GM12878 (cell line): Measurements from ENCODE around the gene RENBP. TPM values are rescaled to one million over a fixed set of nuclear protein-coding genes. Genes with fewer than 3 reads are reported as not detected.

Experiments
- ATAC-seq: fragments of 200-7000 bp; cut with Tn5 transposase; 3 replicates; pipeline ENCODE4 v1.9.1; 2020; ENCODE audit warnings: mild to moderate bottlenecking, moderate library complexity
- BruUV-seq: library from RNA; stranded (reverse); fragments of 400-500 nt; replicated peaks from 2 replicates; lab custom pipeline; 2021; lab: Mats Ljungman, UMichigan
- CTCF ChIA-PET: fragments of 300-600 bp; sonication (Branson Sonifier 250); formaldehyde crosslinking; extraction: SDS; loops from one replicate; lab custom pipeline; 2021; ENCODE audit warnings: inconsistent platforms; lab: Yijun Ruan, JAX
- POLR2A ChIA-PET: fragments of 350-600 bp; formaldehyde crosslinking; extraction: SDS; loops from one replicate; lab custom pipeline; 2021; ENCODE audit warnings: inconsistent platforms; lab: Charles Lee
- RAD21 ChIA-PET: fragments of 300-600 bp; sonication (Branson Sonifier 250); formaldehyde crosslinking; loops from one replicate; lab custom pipeline; 2023; ENCODE audit warnings: antibody characterized with exemption; ENCODE audit not compliant: unreplicated experiment; lab: Charles Lee
- SMC1A ChIA-PET: fragments of 300-600 bp; sonication (Branson Sonifier 250); formaldehyde crosslinking; loops from one replicate; lab custom pipeline; 2023; ENCODE audit not compliant: unreplicated experiment, uncharacterized antibody; lab: Charles Lee
- DNase-seq: peaks from one replicate; pipeline ENCODE4 v3.0.0-alpha.2; 2011; ENCODE audit warnings: low read depth, low spot score
- FAIRE-seq: peaks from 3 replicates; lab custom pipeline; 2011; peaks lifted over from hg19 to GRCh38; lab: Jason Lieb, UNC
- H2AFZ ChIP-seq: 2 replicates; pipeline ENCODE4 v1.6.0; 2011; ENCODE audit warnings: low read depth, low read length, control low read depth; ENCODE audit not compliant: control insufficient read depth
- H3K27ac ChIP-seq: 2 replicates; pipeline ENCODE4 v1.5.1; 2011; ENCODE audit warnings: control low read depth; ENCODE audit not compliant: control insufficient read depth, insufficient read depth
- H3K27me3 ChIP-seq, 2 experiments: replicated peaks in 1 of 2; 2 replicates each; pipeline versions ENCODE4 v1.6.0 to v1.6.1; 2011; ENCODE audit warnings: low read length in 1 of 2; ENCODE audit not compliant: control insufficient read depth in 2 of 2, insufficient read depth in 2 of 2
- H3K36me3 ChIP-seq, 2 experiments: 2 replicates each; pipeline ENCODE4 v1.5.1; 2011; ENCODE audit warnings: low read length in 1 of 2; ENCODE audit not compliant: control insufficient read depth in 2 of 2, insufficient read depth in 2 of 2
- H3K4me1 ChIP-seq: 2 replicates; pipeline ENCODE4 v1.6.1; 2011; ENCODE audit warnings: mild to moderate bottlenecking, low read length, moderate library complexity, mixed read lengths; ENCODE audit not compliant: control insufficient read depth, insufficient read depth
- H3K4me2 ChIP-seq: 2 replicates; pipeline ENCODE4 v1.6.0; 2011; ENCODE audit warnings: control low read depth; ENCODE audit not compliant: control insufficient read depth, insufficient read depth
- H3K4me3 ChIP-seq: fragments of 200-600 bp; sonication (generic); 2 replicates; pipeline ENCODE4 v1.5.1; 2016
- H3K79me2 ChIP-seq: 2 replicates; pipeline ENCODE4 v1.6.0; 2011; ENCODE audit warnings: low read length; ENCODE audit not compliant: control insufficient read depth, insufficient read depth
- H3K9ac ChIP-seq: 2 replicates; pipeline ENCODE4 v1.8.0; 2011; ENCODE audit warnings: low read length, control low read depth, mixed read lengths; ENCODE audit not compliant: control insufficient read depth, insufficient read depth
- H3K9me3 ChIP-seq: replicated peaks from 3 replicates; pipeline ENCODE4 v1.5.1; 2011; ENCODE audit warnings: mild to moderate bottlenecking, low read length; ENCODE audit not compliant: control insufficient read depth, insufficient read depth
- H4K20me1 ChIP-seq: 2 replicates; pipeline ENCODE4 v1.6.0; 2011; ENCODE audit not compliant: control insufficient read depth, insufficient read depth
- CBFB ChIP-seq: IDR thresholded peaks from 2 replicates; pipeline ENCODE4 v1.6.1; 2016; ENCODE audit warnings: antibody characterized with exemption, low read depth
- CHD4 ChIP-seq: fragments of 200-600 bp; sonication (generic); IDR thresholded peaks from 2 replicates; pipeline ENCODE4 v1.6.1; 2016; ENCODE audit warnings: mild to moderate bottlenecking
- E2F4 ChIP-seq: IDR thresholded peaks from 2 replicates; pipeline ENCODE4 v1.6.1; 2012; ENCODE audit warnings: low read depth, low read length, improper control_type of control experiment
- GABPA ChIP-seq: IDR thresholded peaks from 2 replicates; pipeline ENCODE4 v1.6.1; 2014; ENCODE audit warnings: antibody characterized with exemption, low read depth, mild to moderate bottlenecking, inconsistent platforms
- HDAC6 ChIP-seq: fragments of 200-600 bp; sonication (generic); IDR thresholded peaks from one replicate; pipeline ENCODE4 v1.8.0; 2017; ENCODE audit warnings: antibody characterized with exemption; ENCODE audit not compliant: unreplicated experiment
- KLF5 ChIP-seq: fragments of 450-650 bp; IDR thresholded peaks from 2 replicates; pipeline ENCODE4 v1.6.1; 2014; ENCODE audit warnings: mild to moderate bottlenecking; ENCODE audit not compliant: partially characterized antibody
- MAX ChIP-seq: IDR thresholded peaks from 2 replicates; pipeline ENCODE4 v1.6.1; 2012; ENCODE audit warnings: low read depth, low read length, improper control_type of control experiment
- MTA3 ChIP-seq: IDR thresholded peaks from 2 replicates; pipeline ENCODE4 v1.6.1; 2012; ENCODE audit warnings: low read length, inconsistent platforms, borderline replicate concordance
- MXI1 ChIP-seq: fragments of 150-350 bp; IDR thresholded peaks from 2 replicates; pipeline ENCODE4 v1.6.1; 2011; ENCODE audit warnings: low read depth, mild to moderate bottlenecking, inconsistent platforms, low read length, improper control_type of control experiment
- PBX3 ChIP-seq: IDR thresholded peaks from 2 replicates; pipeline ENCODE4 v1.6.1; 2011; ENCODE audit warnings: mild to moderate bottlenecking, low read depth, low read length, moderate library complexity; ENCODE audit not compliant: insufficient replicate concordance
- POLR2AphosphoS2 ChIP-seq: IDR thresholded peaks from 2 replicates; pipeline ENCODE4 v1.6.1; 2011; ENCODE audit warnings: low read depth, mild to moderate bottlenecking, low read length, improper control_type of control experiment, moderate library complexity
- SMC3 ChIP-seq: IDR thresholded peaks from 2 replicates; pipeline ENCODE4 v1.6.1; 2011; ENCODE audit warnings: low read length, improper control_type of control experiment, borderline replicate concordance
- SREBF1 ChIP-seq: IDR thresholded peaks from 2 replicates; pipeline ENCODE4 v1.6.1; 2012; ENCODE audit warnings: mild to moderate bottlenecking, low read length
- WGBS: methylation state at CpG from one replicate; pipeline ENCODE4 v1.1.6; 2016; ENCODE audit warnings: low lambda C conversion rate; ENCODE audit not compliant: insufficient replicate concordance, insufficient coverage; ENCODE audit errors: missing lambda C conversion rate; 5-methylcytosine and 5-hydroxymethylcytosine counted together
- in situ Hi-C: fragments of 300-500 bp; cut with MboI; formaldehyde crosslinking; loops from 9 replicates; pipeline ENCODE4 v1.14.3; 2018; ENCODE audit warnings: mixed read lengths
- intact Hi-C: fragments of 100-400 bp; cut with micrococcal nuclease; formaldehyde crosslinking; loops from one replicate; pipeline ENCODE4 v1.14.2; 2022; ENCODE audit not compliant: unreplicated experiment
- polyA plus RNA-seq, 11 experiments: library from polyadenylated mRNA; depleted of rRNA in 4 of 11; unstranded in 6 of 11; stranded (reverse) in 5 of 11; fragments of >200 nt; fragmentation: Nextera tagmentation in 4 of 11; fragmentation: Illumina TruSeq in 1 of 11; extraction: Ambion mirVana in 4 of 11; extraction: Trizol in 1 of 11; gene quantifications; 1 replicate in 1 of 11; 2 replicates in 10 of 11; pipeline versions ENCODE4 v1.2.1 to v1.2.3, GENCODE V29; 2011 to 2016; ENCODE audit warnings: inconsistent platforms in 2 of 11, missing spikeins in 2 of 11, low read depth in 1 of 11
- total RNA-seq, 4 experiments: library from RNA; depleted of rRNA in 3 of 4; stranded (reverse); fragments of >200 nt in 3 of 4; fragmentation: Illumina TruSeq in 1 of 4; extraction: Trizol in 1 of 4; gene quantifications; 2 replicates each; pipeline versions ENCODE4 v1.2.1 to v1.2.3, GENCODE V29; 2013 to 2021
- TF ChIP-seq, protein P1 (sequence below): IDR thresholded peaks from 2 replicates; pipeline ENCODE4 v1.6.1; 2012; ENCODE audit warnings: improper control_type of control experiment, low read depth, low read length; ENCODE audit not compliant: insufficient replicate concordance
- TF ChIP-seq, protein P2 (sequence below): fragments of 450-650 bp; IDR thresholded peaks from 2 replicates; pipeline ENCODE4 v1.6.1; 2018; ENCODE audit warnings: borderline replicate concordance, mild to moderate bottlenecking; ENCODE audit not compliant: partially characterized antibody

Gene RENBP
- total and polyA plus RNA-seq, 10 of the 15 experiments (the other 5 are each of a cell fraction or from before 2014, with no cell fraction given), result 0.36 to 4.9 (median 1.8) TPM; not detected in 3

DNA sequence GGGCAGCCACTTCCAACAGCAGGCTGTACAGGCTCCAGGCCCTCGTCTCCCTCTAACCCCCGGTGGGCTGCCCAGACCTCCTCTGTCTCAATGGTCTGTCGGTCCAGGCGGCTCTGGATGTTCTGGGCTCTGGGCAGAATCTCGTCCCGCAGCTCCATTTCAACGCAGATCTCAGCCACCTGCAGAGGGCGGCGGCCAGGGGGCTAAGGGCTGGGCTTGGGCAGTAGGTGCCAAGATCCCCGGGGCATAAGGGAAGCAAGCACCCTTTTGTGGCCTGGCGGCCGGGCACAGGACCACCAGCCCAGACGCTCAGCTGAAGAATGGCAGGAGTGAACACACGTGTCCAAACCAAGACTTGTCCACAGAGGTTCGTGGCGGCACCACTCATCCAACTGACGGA lies 30.7 kb downstream of the RENBP start:
- CTCF ChIA-PET, result no interaction called here
- no peak for TF ChIP-seq CHD4
- no peak for TF ChIP-seq SMC3
- no peak for TF ChIP-seq KLF5
- TF ChIP-seq SREBF1, result no peak
- TF ChIP-seq, protein P1, sequence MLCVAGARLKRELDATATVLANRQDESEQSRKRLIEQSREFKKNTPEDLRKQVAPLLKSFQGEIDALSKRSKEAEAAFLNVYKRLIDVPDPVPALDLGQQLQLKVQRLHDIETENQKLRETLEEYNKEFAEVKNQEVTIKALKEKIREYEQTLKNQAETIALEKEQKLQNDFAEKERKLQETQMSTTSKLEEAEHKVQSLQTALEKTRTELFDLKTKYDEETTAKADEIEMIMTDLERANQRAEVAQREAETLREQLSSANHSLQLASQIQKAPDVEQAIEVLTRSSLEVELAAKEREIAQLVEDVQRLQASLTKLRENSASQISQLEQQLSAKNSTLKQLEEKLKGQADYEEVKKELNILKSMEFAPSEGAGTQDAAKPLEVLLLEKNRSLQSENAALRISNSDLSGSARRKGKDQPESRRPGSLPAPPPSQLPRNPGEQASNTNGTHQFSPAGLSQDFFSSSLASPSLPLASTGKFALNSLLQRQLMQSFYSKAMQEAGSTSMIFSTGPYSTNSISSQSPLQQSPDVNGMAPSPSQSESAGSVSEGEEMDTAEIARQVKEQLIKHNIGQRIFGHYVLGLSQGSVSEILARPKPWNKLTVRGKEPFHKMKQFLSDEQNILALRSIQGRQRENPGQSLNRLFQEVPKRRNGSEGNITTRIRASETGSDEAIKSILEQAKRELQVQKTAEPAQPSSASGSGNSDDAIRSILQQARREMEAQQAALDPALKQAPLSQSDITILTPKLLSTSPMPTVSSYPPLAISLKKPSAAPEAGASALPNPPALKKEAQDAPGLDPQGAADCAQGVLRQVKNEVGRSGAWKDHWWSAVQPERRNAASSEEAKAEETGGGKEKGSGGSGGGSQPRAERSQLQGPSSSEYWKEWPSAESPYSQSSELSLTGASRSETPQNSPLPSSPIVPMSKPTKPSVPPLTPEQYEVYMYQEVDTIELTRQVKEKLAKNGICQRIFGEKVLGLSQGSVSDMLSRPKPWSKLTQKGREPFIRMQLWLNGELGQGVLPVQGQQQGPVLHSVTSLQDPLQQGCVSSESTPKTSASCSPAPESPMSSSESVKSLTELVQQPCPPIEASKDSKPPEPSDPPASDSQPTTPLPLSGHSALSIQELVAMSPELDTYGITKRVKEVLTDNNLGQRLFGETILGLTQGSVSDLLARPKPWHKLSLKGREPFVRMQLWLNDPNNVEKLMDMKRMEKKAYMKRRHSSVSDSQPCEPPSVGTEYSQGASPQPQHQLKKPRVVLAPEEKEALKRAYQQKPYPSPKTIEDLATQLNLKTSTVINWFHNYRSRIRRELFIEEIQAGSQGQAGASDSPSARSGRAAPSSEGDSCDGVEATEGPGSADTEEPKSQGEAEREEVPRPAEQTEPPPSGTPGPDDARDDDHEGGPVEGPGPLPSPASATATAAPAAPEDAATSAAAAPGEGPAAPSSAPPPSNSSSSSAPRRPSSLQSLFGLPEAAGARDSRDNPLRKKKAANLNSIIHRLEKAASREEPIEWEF, result no peak
- no peak for TF ChIP-seq MAX
- TF ChIP-seq MXI1, result no peak
- TF ChIP-seq, protein P2, sequence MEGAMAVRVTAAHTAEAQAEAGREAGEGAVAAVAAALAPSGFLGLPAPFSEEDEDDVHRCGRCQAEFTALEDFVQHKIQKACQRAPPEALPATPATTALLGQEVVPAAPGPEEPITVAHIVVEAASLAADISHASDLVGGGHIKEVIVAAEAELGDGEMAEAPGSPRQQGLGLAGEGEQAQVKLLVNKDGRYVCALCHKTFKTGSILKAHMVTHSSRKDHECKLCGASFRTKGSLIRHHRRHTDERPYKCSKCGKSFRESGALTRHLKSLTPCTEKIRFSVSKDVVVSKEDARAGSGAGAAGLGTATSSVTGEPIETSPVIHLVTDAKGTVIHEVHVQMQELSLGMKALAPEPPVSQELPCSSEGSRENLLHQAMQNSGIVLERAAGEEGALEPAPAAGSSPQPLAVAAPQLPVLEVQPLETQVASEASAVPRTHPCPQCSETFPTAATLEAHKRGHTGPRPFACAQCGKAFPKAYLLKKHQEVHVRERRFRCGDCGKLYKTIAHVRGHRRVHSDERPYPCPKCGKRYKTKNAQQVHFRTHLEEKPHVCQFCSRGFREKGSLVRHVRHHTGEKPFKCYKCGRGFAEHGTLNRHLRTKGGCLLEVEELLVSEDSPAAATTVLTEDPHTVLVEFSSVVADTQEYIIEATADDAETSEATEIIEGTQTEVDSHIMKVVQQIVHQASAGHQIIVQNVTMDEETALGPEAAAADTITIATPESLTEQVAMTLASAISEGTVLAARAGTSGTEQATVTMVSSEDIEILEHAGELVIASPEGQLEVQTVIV, result no peak
- no peak for TF ChIP-seq E2F4
- TF ChIP-seq CBFB, result no peak
- no peak for TF ChIP-seq POLR2AphosphoS2
- no peak for TF ChIP-seq MTA3
- no peak for TF ChIP-seq GABPA
- no peak for TF ChIP-seq HDAC6
- no peak for TF ChIP-seq PBX3

More for the DNA sequence above, 30.7 kb downstream of the RENBP start:
- POLR2A ChIA-PET, result no interaction called here
- Histone ChIP-seq H3K9me3 (no peaks in the 10 kb centered on the region), H3K27ac (no peak overlapping the region), H3K4me2 (no peak overlapping the region), H4K20me1 (no peaks in the 10 kb centered on the region), H3K36me3 (peaks cover 0 to 3% of the 10 kb centered on the region in 2 experiments; a peak in 2 of 4 replicates), H3K9ac (no peak overlapping the region), H3K27me3 (no peaks in the 10 kb centered on the region), H2AFZ (no peak overlapping the region), H3K4me1 (no peaks in the 10 kb centered on the region), H3K79me2 (no peaks in the 10 kb centered on the region), H3K4me3 (no peak overlapping the region)
- intact Hi-C loops, result no loop called here
- 88% methylated on average over 15 of the region's 17 CpGs for WGBS
- no peak for DNase-seq
- FAIRE-seq, result no peak
- in situ Hi-C loops, result no loop called here
- RAD21 ChIA-PET, result no interaction called here
- BruUV-seq, result no TSS peak
- ATAC-seq, result no peak
- SMC1A ChIA-PET, result interaction anchor here (0.6 kb wide), 1 partner anchor 18 kb away, joined by 4 read pairs; no protein-coding TSS in a partner anchor
